ENCODE data around the gene PLCD1.
A peak's percentile ranks its signal among the peaks of the same experiment; 100 is the strongest.

DNA sequence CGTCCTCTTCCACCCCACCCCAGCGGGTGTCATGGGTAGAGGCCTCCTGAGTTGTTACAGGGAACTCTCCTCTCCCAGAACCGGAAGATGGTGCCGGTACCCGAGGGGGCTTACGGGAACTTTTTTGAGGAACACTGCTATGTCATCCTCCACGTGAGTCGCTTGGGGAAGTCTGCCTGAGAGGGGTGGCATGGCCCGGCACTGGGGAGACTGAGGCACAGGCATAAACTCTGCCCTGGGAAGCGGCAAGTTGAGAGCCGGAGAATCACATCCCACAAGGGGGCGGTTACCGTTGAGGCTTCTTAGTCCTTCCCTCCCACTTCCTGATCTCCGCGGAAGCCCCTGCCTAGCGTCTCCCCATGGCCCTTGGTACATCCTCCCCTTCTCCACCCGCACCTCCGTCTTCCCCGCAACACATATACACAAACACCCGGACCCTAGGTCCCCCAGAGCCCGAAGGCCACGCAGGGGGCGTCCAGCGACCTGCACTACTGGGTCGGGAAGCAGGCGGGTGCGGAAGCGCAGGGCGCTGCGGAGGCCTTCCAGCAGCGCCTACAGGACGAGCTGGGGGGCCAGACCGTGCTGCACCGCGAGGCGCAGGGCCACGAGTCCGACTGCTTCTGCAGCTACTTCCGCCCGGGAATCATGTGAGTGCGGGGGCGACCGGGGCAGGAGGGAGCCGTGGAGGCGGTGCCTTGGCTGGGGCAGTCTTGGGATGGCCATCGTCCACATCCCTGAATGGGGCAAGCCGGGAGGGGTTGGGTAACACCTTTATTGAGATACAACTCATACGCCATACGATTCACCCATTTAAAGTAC is 35.4 kb downstream of the PLCD1 start:
- TF ChIP-seq, protein P1, sequence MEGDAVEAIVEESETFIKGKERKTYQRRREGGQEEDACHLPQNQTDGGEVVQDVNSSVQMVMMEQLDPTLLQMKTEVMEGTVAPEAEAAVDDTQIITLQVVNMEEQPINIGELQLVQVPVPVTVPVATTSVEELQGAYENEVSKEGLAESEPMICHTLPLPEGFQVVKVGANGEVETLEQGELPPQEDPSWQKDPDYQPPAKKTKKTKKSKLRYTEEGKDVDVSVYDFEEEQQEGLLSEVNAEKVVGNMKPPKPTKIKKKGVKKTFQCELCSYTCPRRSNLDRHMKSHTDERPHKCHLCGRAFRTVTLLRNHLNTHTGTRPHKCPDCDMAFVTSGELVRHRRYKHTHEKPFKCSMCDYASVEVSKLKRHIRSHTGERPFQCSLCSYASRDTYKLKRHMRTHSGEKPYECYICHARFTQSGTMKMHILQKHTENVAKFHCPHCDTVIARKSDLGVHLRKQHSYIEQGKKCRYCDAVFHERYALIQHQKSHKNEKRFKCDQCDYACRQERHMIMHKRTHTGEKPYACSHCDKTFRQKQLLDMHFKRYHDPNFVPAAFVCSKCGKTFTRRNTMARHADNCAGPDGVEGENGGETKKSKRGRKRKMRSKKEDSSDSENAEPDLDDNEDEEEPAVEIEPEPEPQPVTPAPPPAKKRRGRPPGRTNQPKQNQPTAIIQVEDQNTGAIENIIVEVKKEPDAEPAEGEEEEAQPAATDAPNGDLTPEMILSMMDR (IDR thresholded peaks at IDR 0.05): peak in 1 of 4 experiments; percentile 15
- TF ChIP-seq POLR2A (IDR thresholded peaks at IDR 0.05): no peak
- TF ChIP-seq POLR2AphosphoS5 (IDR thresholded peaks at IDR 0.05): peak; percentile 76
